HG03135 (cell line): Measurements from ENCODE around the gene GPR156.
"Not testable (repeated sequence)": the region's sequence is repeated elsewhere in the genome, so short reads cannot be mapped to it uniquely, and the experiment has no call there.

Experiments used
- ATAC-seq: cut with Tn5 transposase; IDR thresholded peaks from one replicate; pipeline ENCODE4 v1.9.1; 2021; ENCODE audit warnings: mild to moderate bottlenecking, moderate library complexity; ENCODE audit not compliant: unreplicated experiment

GPR156 gene

DNA sequence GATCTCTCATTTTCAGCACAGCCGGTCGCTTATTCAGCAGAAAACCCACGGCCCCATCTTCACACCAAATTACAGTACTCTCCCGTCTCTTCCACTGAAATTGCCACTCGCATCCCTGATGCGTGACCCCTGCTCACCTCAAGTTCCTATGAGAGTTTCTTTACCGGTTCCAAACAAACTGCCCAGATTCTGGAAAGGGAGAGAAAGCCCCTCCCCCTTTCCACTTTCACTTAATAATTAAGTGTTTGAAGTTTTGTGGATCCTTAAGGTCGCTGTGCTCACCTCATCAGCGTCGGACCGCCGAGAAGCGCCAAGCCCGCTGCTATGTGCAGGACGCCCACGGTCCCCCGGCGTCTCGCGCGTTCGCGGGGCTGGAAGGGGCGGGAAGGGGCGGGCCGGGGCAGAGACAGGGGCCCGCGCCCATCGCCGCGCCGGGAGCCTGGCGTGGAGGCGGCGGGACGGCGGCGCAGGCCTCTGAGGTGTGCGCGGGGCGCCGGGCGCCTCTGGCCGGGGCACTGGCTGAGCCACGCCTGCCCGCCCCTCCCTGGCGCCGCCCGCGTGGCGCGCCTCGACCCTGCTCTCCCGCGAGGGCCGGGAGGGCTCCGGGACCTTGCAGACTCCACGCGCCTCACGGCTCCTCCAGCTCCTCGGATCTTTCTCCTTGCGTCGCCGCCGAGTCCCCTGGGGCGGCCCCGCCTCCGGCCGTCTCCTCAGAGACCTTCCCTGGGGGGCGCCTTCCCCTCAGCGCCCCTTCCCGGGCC is at the start of gene GPR156:
TSS of gene GPR156 (minus strand) at position 476 of the 761 bp plus-strand sequence. CDS start 41,124 bp downstream, outside the sequence.
- no peak for ATAC-seq

DNA sequence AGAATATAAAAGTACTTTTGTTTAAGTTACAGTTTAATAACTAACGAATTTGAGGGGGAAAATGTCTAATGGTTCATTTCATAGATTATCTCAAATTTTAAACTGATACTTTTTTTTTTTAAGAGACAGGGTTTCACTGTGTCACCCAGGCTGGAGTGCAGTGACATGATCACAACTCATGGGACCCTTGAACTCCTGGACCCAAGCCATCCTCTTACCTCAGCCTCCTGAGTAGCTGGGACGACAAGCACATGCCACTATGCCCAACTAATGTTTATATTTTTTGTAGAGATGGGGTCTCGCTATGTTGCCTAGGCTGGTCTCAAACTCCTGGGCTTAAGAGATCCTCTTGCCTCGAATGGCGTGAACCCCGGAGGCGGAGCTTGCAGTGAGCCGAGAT is 47.6 kb upstream of the GPR156 start:
- no peak for ATAC-seq

DNA sequence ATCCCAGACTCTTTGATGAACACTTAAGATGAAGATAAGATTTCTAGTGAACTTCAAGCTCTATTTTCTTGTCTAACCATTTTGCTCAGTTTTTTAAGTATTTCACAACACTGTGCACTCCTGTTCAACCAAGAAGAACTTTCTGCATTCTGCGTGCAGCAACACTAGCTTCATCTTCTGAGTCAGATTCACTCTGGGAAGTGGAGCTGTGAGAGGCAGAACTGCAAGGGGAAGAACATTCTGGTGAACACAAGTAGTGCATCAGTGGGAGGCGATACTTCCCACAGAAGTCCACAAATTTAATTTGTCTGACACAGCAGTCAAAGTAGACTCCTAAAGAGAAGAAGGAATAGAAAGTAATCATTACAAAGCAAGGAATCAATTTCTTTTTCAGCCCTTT is 46.1 kb upstream of the GPR156 start:
- ATAC-seq = no peak

DNA sequence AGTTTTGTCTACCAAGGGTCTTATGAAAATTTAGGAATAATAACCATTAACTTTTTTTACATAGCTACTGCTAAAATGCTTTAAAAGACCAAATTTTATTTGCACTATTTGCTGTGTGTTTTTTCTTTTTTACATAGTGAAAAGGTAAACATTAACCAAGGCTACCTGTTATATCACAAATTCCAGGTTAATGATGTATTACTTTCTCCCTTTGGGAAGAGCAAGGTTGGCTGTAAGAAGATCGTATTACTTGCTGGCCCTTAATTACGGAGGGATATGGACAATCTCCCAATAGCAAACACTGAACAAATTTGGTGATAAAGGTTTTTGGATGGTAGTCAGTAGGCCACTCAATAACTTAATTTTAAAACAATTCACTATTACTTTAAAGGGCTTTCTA is 41.8 kb upstream of the GPR156 start:
- ATAC-seq = no peak

DNA sequence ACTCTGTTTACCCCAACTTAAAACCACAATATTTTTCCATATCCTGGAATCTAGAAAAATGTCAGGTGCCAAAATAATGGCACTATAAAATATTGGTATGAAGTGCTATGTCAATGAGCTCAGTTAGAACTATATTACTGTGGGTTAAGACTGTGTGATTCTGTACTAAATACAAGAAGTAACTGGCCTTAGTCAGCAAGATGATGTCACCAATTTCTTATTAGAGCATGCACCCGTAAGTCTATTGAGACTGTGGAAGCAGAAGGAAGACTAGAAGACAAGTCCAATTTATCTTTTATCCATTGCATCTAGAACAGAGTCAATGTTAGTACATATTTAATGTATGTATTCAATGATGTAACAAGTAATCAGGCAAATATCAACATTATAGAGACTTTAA is 39.2 kb upstream of the GPR156 start:
- ATAC-seq = no peak

DNA sequence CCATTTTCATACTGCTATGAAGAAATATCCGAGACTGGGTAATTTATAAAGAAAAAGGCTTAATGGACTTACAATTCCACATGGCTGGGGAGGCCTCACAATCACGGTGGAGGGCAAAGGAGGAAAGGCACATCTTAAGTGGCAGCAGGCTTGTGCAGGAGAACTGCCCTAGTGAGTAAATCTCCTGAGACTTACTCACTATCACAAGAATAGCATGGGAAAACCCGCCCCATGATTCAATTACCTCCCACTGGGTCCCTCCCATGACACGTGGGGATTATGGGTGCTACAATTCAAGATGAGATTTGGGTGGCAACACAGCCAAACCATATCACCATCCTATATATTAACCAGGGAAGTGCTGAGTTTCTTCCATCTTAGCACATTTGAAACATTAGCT is 38.7 kb upstream of the GPR156 start:
- not testable (repeated sequence) for ATAC-seq

DNA sequence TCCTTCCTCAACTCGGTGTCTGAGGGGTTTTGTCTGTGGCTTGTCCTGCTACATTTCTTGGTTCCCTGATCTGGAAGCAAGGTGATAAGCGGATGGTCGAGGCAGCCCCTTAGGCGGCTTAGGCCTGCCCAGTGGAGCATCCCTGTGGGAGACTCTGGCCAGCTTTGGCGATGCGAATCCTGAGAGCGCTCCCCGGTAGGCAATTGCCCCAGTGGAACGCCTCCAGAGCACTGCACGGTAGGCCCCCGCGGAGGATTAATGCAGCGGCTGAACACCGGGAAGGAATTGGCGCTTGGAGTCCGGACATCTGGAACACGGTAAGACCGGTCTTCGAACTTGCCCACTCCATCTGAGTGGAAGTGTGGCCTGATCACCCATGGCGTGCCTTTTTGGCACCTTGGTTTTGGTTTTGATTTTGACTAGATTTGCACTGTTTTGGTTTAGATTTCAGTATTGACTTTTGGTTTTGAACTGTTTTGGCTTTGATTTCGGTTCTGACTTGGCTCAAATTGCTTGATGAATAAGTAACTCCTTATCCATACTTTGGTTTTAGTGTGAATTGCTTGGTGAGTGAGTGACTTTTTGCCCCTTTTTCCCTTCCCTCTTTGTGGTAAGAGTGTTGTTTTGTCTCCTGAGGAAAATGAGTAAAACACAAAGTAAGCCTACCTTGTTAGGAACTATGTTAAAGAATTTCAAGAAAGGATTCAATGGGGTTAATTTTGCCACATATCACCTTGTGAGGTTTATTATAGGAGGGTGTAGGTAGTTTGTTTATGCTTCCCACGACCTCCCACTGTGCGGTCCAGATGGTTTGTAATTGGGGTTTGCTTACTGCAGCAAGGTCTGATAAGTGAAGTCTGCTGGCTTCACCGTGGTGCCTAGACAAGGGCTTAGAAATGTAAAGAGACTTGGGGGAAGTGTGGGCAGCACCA is 27.1 kb upstream of the GPR156 start:
- no peak for ATAC-seq

DNA sequence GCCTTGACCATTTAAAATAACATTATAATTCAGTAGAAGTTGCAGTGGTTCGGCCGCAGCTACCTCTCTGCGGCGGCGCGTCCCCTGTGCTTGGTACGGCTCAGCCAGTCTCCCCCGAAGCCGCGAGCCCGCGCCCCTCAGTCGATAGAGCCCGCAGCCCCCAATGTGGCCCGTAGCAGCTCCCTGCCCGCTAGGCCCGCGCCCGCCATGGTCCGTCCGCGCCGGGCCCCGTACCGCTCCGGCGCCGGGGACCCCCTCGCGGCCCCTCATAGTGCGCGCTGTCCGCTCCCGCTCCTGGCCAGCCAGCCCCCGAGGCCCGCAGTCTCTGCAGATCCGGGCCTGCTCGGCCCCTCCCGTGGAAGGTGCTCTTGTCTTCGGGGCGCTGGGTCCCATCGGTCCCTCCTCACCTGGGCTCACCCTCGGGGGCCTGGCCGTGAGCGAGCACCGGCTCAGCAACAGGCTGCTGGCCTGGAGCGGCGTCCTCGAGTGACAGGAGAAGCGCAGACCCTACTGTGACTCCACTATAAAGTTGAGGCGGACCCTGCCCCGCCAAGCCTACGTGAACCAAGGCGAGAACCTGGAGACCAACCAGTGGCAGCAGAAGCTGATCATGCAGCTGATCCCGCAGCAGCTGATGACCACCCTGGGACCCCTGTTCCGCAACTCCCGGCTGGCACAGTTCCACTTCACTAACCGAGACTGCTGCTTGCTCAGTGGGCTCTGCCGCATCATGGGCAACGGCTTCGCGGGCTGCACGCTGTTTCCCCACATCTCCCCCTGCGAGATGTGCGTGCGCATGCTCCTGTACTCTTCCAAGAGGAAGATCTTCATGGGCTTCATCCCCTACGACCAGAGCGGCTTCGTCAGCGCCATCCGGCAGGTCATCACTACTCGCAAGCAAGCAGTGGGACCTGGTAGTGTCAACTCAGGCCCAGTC is 21.8 kb upstream of the GPR156 start:
- ATAC-seq = no peak

DNA sequence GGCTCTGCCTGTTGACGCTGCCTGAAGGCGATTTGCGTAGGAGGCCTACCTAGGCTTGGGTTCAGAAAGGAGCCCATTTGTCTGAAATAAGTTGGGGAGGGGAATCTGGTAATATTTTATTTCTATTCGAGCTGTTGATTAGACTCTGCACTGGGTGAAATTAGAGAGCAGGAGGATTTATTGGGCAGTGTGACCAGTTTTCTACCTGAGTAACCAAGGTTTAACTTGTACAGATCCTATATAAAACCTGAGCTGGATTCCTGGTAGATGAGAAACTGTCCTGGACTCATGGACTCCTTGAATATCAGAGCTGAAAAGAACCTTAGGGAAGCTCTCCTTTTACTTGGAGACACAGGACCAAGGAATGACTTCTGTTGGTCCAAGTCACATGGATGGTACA is 19.6 kb upstream of the GPR156 start:
- ATAC-seq = no peak

DNA sequence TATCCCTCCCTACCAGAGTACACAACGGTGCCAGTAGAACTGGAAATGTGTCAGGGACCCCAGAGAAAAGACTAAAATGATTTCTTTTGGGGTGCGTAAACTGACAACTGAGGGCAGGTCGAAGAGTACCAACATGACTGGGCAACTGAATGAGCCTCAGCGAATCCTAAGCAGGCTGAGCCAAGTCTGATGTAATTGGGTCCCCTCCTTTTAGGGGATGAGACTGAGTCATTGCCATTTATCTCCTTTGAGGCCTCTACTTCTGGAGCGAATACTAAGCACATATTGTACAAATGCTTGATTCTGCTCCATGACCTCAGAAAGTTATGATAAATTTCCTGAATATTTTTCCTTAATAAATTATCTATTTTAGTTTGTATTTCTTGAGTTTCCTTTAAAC is 17.3 kb upstream of the GPR156 start:
- no peak for ATAC-seq

DNA sequence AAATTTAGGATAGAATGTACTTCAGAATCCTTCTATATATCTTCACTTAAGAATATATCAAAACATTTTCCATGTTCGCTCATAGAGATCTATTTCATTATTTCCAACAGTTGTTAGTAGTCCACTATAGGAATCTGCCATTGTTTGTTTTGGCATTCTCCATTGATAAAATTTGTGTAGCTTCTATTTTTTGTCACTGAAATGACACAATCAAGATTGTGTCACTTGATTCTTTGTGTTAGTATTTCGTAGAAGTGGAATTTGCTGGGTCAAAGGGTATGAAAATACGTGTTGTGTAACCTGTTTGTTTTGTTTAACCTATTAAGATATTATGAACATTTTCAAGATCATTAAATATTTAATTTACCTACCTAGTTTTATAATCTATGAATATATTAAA is 15.9 kb upstream of the GPR156 start:
- ATAC-seq = no peak

DNA sequence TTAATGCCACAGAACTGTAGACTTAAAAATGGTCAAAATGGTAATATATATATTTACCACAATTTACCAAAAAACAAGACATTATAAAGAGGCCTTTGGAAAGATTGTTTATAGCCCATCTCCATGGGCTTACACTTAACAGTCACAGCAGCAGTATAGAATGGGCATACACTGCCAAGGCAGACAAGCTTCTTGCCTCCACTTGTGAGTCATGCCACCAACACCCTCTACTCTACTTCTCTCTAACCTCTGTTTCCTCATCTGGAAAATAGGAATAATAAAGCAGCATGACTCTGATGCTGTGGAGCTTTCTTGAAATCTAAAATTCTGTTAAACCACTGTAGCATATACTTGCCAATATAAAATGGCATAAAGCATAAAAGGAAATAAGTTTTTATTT is 14.4 kb upstream of the GPR156 start:
- no peak for ATAC-seq

DNA sequence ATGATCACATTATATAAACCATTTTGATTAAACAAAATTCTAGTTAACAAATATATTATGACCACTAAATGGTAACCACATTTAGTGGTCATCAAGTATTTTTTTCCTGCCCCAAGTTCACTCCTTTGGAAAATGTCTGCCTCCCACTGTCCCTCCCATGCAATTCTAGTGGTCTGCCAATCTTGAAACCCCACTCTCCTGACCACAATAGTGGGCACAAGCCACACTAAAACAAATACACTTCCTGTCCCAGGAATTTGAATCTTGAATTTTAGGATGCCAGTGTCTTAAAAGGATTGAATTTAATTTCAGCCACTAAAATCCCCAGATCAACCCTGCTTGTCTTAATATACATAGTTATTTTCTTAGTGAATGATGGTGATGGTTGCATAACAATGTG is 14.0 kb upstream of the GPR156 start:
- ATAC-seq = no peak

DNA sequence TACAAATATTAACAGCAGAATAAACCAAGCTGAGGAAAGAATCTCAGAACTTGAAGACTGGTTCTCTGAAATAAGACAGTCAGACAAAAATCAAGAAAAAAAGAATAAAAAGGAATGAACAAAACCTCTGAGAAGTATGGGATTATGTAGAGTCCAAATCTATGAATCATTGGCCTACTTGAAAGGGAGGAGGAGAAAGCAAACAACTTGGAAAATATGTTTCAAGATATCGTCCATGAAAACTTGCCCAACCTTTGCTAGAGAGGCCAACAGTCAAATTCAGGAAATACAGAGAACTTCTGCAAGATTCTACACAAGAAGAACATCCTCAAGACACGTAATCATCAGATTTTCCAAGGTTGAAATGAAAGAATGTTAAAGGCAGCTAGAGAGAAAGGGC is 6.5 kb upstream of the GPR156 start:
- not testable (repeated sequence) for ATAC-seq

DNA sequence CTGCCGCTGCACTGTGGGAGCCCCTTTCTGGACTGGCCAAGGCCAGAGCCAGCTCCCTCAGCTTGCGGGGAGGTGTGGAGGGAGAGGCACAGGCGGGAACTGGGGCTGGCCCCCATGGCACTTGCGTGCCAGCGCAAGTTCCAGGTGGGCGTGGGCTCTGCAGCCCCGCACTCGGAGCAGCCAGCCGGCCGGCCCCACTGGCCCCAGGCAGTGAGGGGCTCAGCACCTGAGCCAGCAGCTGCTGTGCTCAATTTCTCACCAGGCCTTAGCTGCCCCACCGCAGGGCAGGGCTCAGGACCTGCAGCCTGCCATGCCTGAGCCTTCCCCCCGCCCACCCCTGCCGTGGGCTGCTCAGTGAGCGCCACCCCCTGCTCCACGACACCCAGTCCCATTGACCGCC is 4.6 kb upstream of the GPR156 start:
- no peak for ATAC-seq

DNA sequence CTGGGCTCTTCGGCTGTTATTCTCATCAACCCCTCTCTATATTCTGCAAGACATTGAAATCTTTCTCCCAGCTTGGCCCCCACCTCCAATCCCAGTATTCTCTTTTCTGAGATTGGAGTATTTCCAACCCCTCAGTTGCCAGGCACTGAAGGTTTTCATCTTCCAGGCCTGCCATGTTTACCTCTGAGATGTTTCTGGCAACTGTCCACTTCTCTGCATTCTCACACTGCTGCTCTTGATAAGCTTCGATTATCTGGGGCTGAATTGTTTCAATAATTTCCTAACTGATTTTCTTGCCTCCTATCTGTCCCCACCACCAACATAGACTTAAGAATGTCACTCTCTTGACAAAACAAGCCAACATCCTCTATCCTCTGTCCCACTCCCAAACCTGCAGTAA is 1.4 kb upstream of the GPR156 start:
- no peak for ATAC-seq

DNA sequence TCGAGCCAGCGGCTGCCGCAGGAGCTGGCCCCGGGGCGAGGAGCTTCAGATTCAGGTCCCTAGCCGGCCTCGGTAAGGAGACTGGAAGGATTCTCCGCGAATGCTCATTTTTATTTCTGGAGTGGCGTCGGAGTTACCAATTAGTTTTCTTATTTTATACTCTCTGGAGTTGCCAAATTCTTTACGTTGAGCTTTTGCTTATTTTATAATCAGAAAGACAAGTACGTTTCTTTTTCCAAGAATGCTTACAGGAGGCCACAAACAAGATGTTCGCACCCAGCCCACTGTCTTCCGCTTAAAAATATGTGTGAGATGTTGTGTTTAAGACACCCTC is 453 bp upstream of the GPR156 start:
- ATAC-seq = no peak

DNA sequence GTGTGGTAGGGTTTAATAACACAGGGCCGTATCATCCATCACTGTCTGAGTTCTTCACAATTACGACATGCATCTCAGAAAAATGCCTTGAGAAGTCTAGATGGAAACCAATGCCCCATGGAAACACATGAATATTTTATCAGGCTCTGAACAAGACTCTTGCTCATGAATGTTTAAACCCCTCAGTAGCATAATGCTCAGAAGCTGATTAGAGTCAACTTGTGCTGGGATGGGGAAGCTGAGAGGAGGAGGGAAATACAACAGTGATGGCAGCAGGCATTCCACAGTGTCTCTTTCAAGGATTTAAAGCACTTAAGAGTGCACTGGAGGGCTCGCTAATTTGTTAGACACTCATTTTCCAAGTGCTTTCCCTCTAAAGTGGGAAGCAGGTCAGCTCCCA is 3.8 kb downstream of the GPR156 start:
- no peak for ATAC-seq

DNA sequence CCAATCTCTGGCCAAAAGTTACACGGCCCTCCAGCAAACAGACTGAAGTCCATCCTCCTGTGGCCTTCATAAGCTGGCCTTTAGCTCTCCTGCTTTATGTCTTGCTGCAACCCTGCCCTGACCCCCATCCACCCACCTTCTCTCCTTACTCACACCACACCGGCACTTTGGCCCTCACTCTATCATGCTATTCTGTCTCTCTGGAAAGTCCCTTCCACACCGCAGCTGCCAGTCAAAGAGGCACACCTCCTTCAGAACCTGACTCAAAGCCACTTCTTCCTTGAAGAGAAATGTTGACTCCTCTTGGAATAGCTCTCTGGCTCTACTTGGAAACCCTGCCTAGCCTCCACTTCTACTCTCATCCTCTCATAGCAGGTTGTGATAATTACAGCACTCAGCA is 4.5 kb downstream of the GPR156 start:
- ATAC-seq = no peak

DNA sequence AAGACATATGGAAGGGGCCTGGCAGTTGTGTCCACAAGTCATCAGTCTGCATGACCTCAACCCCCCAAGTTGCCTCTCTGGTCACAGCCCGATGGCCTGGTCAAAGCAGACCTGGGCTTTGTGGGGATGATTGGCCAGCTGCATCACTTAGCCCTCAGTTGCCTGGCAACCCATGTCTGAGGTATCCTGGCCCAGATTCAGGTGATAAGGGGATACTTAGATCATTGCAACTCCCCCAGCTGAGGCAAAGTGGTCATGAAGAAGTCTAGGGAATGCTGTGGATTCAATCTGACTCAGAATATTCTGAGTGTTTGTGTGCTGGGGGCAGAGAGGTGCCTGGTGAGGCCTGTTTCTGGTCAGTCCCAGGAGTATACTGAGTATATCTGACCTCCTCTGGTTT is 5.0 kb downstream of the GPR156 start:
- ATAC-seq = no peak

DNA sequence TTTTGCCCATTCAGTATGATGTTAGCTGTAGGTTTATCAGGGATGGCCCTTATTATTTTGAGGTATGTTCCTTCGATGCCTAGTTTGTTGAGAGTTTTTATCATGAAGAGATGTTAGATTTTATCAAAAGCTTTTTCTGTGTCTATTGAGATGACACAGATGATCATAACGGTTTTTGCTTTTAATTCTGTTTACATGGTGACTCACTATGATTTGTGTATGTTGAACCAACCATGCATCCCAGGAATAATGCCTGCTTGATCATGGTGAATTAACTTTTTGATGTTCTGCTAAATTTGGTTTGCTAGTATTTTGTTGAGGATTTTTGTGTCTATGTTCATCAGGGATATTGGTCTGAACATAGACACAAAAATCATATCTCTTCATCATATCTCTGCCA is 8.3 kb downstream of the GPR156 start:
- no peak for ATAC-seq
